ENCODE data around the gene DYNLRB2. TPM values are rescaled to one million over a fixed set of nuclear protein-coding genes. Genes with fewer than 3 reads are reported as not detected.

The DYNLRB2 gene
- total RNA-seq, 2 experiments from 2014 or later = not detected

DNA sequence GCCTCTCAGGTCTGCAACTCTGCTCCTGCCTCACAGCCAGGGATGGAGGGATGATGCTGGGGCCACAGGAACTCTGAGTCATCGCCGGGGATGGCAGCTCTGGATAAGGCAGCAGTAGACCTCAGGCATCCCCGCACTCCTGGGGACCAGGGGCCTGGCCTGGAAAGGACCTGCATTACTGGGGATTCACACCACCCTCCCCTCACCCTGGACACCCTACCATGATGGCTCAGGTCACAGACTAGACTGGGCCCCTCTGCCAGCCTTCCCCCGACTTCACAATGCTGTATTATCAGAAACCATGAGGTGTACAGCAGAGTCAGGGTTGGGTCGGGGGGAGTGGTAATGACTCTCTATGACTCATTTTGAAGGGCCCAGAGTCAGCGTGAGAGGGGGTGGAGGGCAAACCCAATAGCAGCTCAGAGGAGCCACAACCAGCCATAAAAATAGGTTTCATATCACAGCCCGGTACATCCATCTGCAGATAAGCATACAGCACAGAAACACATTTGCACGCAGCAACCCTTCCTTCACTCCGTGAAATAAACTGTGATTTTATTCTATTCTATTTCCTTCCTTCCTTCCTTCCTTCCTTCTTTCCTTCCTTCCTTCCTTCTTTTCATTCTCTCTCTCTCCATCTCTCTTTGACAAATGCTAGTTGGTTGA, 28.8 kb downstream of the DYNLRB2 start:
- POLR2A ChIA-PET = no interaction called here
- H3K4me3 ChIP-seq (ENCODE audit: low read depth, low read length, poor library complexity, severe bottlenecking) = no peak overlapping the region
- BruUV-seq (replicated peaks) = no TSS peak
- H3K4me1 ChIP-seq (ENCODE audit: insufficient read depth, low read length, poor library complexity, severe bottlenecking) = no peaks in the 10 kb centered on the region
- H3K36me3 ChIP-seq (ENCODE audit: insufficient read depth, low read length) = no peaks in the 10 kb centered on the region
- H3K4me2 ChIP-seq (ENCODE audit: low read length) = no peak overlapping the region
- TF ChIP-seq, protein P1, sequence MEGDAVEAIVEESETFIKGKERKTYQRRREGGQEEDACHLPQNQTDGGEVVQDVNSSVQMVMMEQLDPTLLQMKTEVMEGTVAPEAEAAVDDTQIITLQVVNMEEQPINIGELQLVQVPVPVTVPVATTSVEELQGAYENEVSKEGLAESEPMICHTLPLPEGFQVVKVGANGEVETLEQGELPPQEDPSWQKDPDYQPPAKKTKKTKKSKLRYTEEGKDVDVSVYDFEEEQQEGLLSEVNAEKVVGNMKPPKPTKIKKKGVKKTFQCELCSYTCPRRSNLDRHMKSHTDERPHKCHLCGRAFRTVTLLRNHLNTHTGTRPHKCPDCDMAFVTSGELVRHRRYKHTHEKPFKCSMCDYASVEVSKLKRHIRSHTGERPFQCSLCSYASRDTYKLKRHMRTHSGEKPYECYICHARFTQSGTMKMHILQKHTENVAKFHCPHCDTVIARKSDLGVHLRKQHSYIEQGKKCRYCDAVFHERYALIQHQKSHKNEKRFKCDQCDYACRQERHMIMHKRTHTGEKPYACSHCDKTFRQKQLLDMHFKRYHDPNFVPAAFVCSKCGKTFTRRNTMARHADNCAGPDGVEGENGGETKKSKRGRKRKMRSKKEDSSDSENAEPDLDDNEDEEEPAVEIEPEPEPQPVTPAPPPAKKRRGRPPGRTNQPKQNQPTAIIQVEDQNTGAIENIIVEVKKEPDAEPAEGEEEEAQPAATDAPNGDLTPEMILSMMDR (conservative IDR thresholded peaks at IDR 0.05; ENCODE audit: low read length) = no peak
- TF ChIP-seq EZH2phosphoT487 (IDR thresholded peaks at IDR 0.05; ENCODE audit: borderline replicate concordance, low read depth, low read length) = no peak
- H3K27ac ChIP-seq (ENCODE audit: low read depth, low read length, poor library complexity, severe bottlenecking) = no peak overlapping the region
- H3K79me2 ChIP-seq (ENCODE audit: insufficient read depth, low read depth, low read length) = no peaks in the 10 kb centered on the region
- CTCF ChIA-PET (ENCODE audit: unreplicated experiment) = no interaction called here
- H3K9me3 ChIP-seq (ENCODE audit: low read length) = no peaks in the 10 kb centered on the region
- no peak overlapping the region for H2AFZ ChIP-seq (ENCODE audit: low read length)
- H3K9me2 ChIP-seq (ENCODE audit: insufficient read depth, low read length) = no peaks in the 10 kb centered on the region
- no peak for DNase-seq (ENCODE audit: low spot score)
- intact Hi-C loops (cut with micrococcal nuclease; ENCODE audit: unreplicated experiment) = no loop called here
- no peaks in the 10 kb centered on the region for H4K20me1 ChIP-seq (ENCODE audit: insufficient read depth, low read length)

DNA sequence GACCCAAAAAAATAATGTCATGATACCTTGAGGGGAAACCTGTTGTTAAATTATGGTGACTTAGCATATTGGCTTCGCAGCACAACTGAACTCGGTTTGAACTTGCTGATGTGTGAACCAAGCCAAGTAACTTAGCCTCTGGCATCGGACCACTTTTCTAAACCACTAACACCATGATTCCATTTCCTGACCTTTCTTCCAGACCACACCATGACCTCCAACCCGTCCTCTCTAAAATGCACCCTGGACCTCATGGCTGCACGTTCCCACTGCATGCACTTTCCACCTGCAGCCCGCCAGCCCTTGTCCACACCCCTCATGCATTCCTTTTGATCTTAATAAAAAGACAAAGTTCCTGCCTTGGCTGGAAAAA, 29.3 kb downstream of the DYNLRB2 start:
- no peak for DNase-seq (ENCODE audit: low spot score)
- H3K79me2 ChIP-seq (ENCODE audit: insufficient read depth, low read depth, low read length) = no peaks in the 10 kb centered on the region
- no peak overlapping the region for H3K27ac ChIP-seq (ENCODE audit: low read depth, low read length, poor library complexity, severe bottlenecking)
- TF ChIP-seq, protein P1 (conservative IDR thresholded peaks at IDR 0.05; ENCODE audit: low read length) = no peak
- TF ChIP-seq EZH2phosphoT487 (IDR thresholded peaks at IDR 0.05; ENCODE audit: borderline replicate concordance, low read depth, low read length) = no peak
- no peaks in the 10 kb centered on the region for H3K9me2 ChIP-seq (ENCODE audit: insufficient read depth, low read length)
- CTCF ChIA-PET (ENCODE audit: unreplicated experiment) = no interaction called here
- no peaks in the 10 kb centered on the region for H3K4me1 ChIP-seq (ENCODE audit: insufficient read depth, low read length, poor library complexity, severe bottlenecking)
- no peak overlapping the region for H2AFZ ChIP-seq (ENCODE audit: low read length)
- intact Hi-C loops (cut with micrococcal nuclease; ENCODE audit: unreplicated experiment) = no loop called here
- no peaks in the 10 kb centered on the region for H3K9me3 ChIP-seq (ENCODE audit: low read length)
- BruUV-seq (replicated peaks) = no TSS peak
- POLR2A ChIA-PET = no interaction called here
- no peaks in the 10 kb centered on the region for H3K36me3 ChIP-seq (ENCODE audit: insufficient read depth, low read length)
- no peak overlapping the region for H3K4me3 ChIP-seq (ENCODE audit: low read depth, low read length, poor library complexity, severe bottlenecking)
- H3K4me2 ChIP-seq (ENCODE audit: low read length) = no peak overlapping the region
- H4K20me1 ChIP-seq (ENCODE audit: insufficient read depth, low read length) = no peaks in the 10 kb centered on the region

DNA sequence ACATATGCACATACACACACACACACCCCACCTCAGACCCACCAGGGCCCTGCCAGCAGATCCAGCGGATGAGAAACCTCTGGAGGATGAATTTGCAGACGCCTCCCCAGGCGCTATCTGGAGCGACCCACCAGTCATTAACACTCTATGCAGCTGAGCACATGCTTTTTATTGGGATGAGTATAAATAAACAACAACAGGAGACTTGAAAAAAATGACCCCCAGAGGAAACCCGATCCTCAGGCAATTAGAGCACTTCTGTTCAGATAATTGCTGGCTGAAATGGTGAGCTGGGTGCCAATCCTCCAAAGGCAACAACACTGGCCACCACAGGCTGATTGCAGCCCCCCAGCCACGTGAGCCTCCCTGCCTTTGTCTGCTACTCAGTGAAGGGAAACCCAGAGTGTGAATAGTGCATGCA, 32.9 kb downstream of the DYNLRB2 start:
- intact Hi-C loops (cut with micrococcal nuclease; ENCODE audit: unreplicated experiment) = no loop called here
- H3K36me3 ChIP-seq (ENCODE audit: insufficient read depth, low read length) = no peaks in the 10 kb centered on the region
- no peaks in the 10 kb centered on the region for H3K4me1 ChIP-seq (ENCODE audit: insufficient read depth, low read length, poor library complexity, severe bottlenecking)
- no peaks in the 10 kb centered on the region for H3K79me2 ChIP-seq (ENCODE audit: insufficient read depth, low read depth, low read length)
- BruUV-seq (replicated peaks) = no TSS peak
- no peak for DNase-seq (ENCODE audit: low spot score)
- POLR2A ChIA-PET = interaction anchor here (1.2 kb wide), 1 partner anchor 19 kb away, joined by 3 read pairs; no protein-coding TSS in a partner anchor
- TF ChIP-seq EZH2phosphoT487 (IDR thresholded peaks at IDR 0.05; ENCODE audit: borderline replicate concordance, low read depth, low read length) = no peak
- TF ChIP-seq, protein P1 (conservative IDR thresholded peaks at IDR 0.05; ENCODE audit: low read length) = no peak
- no peak overlapping the region for H3K4me2 ChIP-seq (ENCODE audit: low read length)
- no peak overlapping the region for H3K4me3 ChIP-seq (ENCODE audit: low read depth, low read length, poor library complexity, severe bottlenecking)
- no peak overlapping the region for H2AFZ ChIP-seq (ENCODE audit: low read length)
- H3K9me2 ChIP-seq (ENCODE audit: insufficient read depth, low read length) = no peaks in the 10 kb centered on the region
- no peaks in the 10 kb centered on the region for H4K20me1 ChIP-seq (ENCODE audit: insufficient read depth, low read length)
- no peak overlapping the region for H3K27ac ChIP-seq (ENCODE audit: low read depth, low read length, poor library complexity, severe bottlenecking)
- H3K9me3 ChIP-seq (ENCODE audit: low read length) = no peaks in the 10 kb centered on the region
- CTCF ChIA-PET (ENCODE audit: unreplicated experiment) = no interaction called here

Data from OCI-LY7 (cell line).